Osteocyte (in vitro differentiated cells): ENCODE results near the gene PRAF2. TPM values are rescaled to one million over a fixed set of nuclear protein-coding genes. Genes with fewer than 3 reads are reported as not detected.

Source experiments
- DNase-seq: peaks from one replicate; pipeline ENCODE4 v3.0.0; 2021; ENCODE audit warnings: mixed read lengths; ENCODE audit not compliant: unreplicated experiment; ENCODE audit errors: extremely low spot score
- H3K27ac Mint-ChIP-seq: one replicate; pipeline ENCODE4 v1.8.0; 2021; ENCODE audit warnings: mild to moderate bottlenecking, mixed read lengths; ENCODE audit not compliant: unreplicated experiment
- H3K27me3 Mint-ChIP-seq: one replicate; pipeline ENCODE4 v1.8.0; 2021; ENCODE audit warnings: mixed read lengths; ENCODE audit not compliant: unreplicated experiment
- H3K36me3 Mint-ChIP-seq: one replicate; pipeline ENCODE4 v1.8.0; 2021; ENCODE audit warnings: mixed read lengths; ENCODE audit not compliant: unreplicated experiment
- H3K4me1 Mint-ChIP-seq: one replicate; pipeline ENCODE4 v1.8.0; 2021; ENCODE audit warnings: mixed read lengths; ENCODE audit not compliant: unreplicated experiment
- H3K4me3 Mint-ChIP-seq: one replicate; pipeline ENCODE4 v1.8.0; 2021; ENCODE audit warnings: mild to moderate bottlenecking, moderate library complexity, mixed read lengths; ENCODE audit not compliant: unreplicated experiment
- H3K9me3 Mint-ChIP-seq: one replicate; pipeline ENCODE4 v1.8.0; 2021; ENCODE audit warnings: mixed read lengths; ENCODE audit not compliant: unreplicated experiment
- CTCF ChIP-seq: fragments of 200-600 bp; sonication (generic); IDR thresholded peaks from 2 replicates; pipeline ENCODE4 v1.5.0; 2021; ENCODE audit warnings: antibody characterized with exemption, mild to moderate bottlenecking, moderate library complexity
- total RNA-seq: library from RNA; stranded (reverse); gene quantifications from 2 replicates; pipeline ENCODE4 v1.2.1, GENCODE V29; 2021

PRAF2 gene
- total RNA-seq, 1 donor from 2014 or later, result 55.3 TPM

DNA sequence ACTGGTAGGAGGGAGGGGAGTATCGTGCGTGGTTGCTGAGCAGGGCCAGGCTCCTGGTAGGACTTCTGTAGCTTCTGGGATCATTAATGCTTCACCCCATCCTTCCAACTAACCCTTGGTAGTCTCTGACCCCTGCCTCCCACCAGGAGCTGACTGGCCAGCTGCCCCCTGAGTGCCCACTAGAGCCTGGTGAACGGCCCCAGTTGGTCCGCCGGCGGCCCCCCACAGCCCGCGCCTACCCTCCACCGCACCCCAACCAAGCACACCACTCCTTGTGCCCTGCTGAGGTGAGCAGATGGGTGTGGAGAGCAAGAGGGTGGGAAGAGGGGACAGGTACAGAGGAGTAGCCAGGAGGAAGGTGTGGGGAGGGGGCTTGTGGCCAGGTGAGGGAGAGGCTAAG, 10.1 kb downstream of the PRAF2 start:
- Mint-ChIP-seq H3K27ac (no peak overlapping the region), H3K4me1 (no peaks in the 10 kb centered on the region), H3K4me3 (no peak overlapping the region), H3K9me3 (peaks cover 3% of the 10 kb centered on the region), H3K36me3 (no peaks in the 10 kb centered on the region), H3K27me3 (no peaks in the 10 kb centered on the region)
- TF ChIP-seq CTCF, result no peak
- no peak for DNase-seq

GRCh38 chrX:49061916-49062315, 11.9 kb downstream of the PRAF2 start:
- no peak for TF ChIP-seq CTCF
- H3K27me3 Mint-ChIP-seq, result no peaks in the 10 kb centered on the region
- no peak for DNase-seq
- peaks cover 3% of the 10 kb centered on the region for H3K9me3 Mint-ChIP-seq
- H3K27ac Mint-ChIP-seq, result no peak overlapping the region
- no peaks in the 10 kb centered on the region for H3K36me3 Mint-ChIP-seq
- H3K4me1 Mint-ChIP-seq, result no peaks in the 10 kb centered on the region
- H3K4me3 Mint-ChIP-seq, result no peak overlapping the region

DNA sequence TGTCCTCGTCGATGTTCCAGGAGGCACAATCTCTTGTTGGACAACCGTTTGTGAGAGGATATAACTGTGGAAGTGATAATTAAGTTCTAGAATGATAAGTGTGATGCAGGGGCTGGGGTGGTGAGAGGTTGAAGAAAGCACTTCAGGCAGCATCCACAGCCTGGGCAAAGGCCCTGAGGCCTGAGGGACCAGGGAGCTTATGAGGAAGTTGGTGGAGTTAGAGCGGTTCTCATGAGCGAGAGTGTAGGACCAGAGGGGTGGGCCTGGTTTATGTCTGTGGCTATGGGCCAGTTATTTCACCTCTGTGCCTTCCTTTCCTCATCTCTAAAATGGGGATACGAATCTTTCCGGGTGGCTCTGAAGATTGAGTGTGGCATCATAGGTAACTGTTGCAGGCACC, 12.3 kb downstream of the PRAF2 start:
- no peak for TF ChIP-seq CTCF
- no peaks in the 10 kb centered on the region for H3K4me1 Mint-ChIP-seq
- no peaks in the 10 kb centered on the region for H3K36me3 Mint-ChIP-seq
- H3K27ac Mint-ChIP-seq, result no peak overlapping the region
- no peak overlapping the region for H3K4me3 Mint-ChIP-seq
- H3K9me3 Mint-ChIP-seq, result peaks cover 3% of the 10 kb centered on the region
- H3K27me3 Mint-ChIP-seq, result no peaks in the 10 kb centered on the region
- DNase-seq, result no peak

GRCh38 chrX:49060914-49061313, 12.9 kb downstream of the PRAF2 start:
- no peak overlapping the region for H3K4me3 Mint-ChIP-seq
- no peak for TF ChIP-seq CTCF
- H3K36me3 Mint-ChIP-seq, result no peaks in the 10 kb centered on the region
- H3K4me1 Mint-ChIP-seq, result peaks cover 2% of the 10 kb centered on the region
- no peaks in the 10 kb centered on the region for H3K27me3 Mint-ChIP-seq
- peaks cover 3% of the 10 kb centered on the region for H3K9me3 Mint-ChIP-seq
- no peak overlapping the region for H3K27ac Mint-ChIP-seq
- no peak for DNase-seq

- no peak for TF ChIP-seq CTCF
- H3K4me1 Mint-ChIP-seq, result peaks cover 9% of the 10 kb centered on the region
- no peak overlapping the region for H3K27ac Mint-ChIP-seq
- no peak overlapping the region for H3K4me3 Mint-ChIP-seq
- H3K9me3 Mint-ChIP-seq, result peaks cover 3% of the 10 kb centered on the region
- DNase-seq, result no peak
- no peaks in the 10 kb centered on the region for H3K27me3 Mint-ChIP-seq
- H3K36me3 Mint-ChIP-seq, result no peaks in the 10 kb centered on the region
These were observed 14.1 kb downstream of the PRAF2 start for GRCh38 chrX:49059681-49060085.
